ENCODE results near the gene DHX36.

GRCh38 chr3:154229217-154229590 is 95.1 kb downstream of the DHX36 start:
- TF ChIP-seq CTCF (conservative IDR thresholded peaks at IDR 0.05; ENCODE audit: low read depth, low read length), result no peak
- no peak for TF ChIP-seq EZH2 (IDR thresholded peaks at IDR 0.05; ENCODE audit: low read length, unreplicated experiment)
- TF ChIP-seq EZH2phosphoT487 (IDR thresholded peaks at IDR 0.05; ENCODE audit: borderline replicate concordance, low read length), result no peak
